ENCODE results near the gene PSG7.
"Not testable (repeated sequence)": the region's sequence is repeated elsewhere in the genome, so short reads cannot be mapped to it uniquely, and the experiment has no call there.

The PSG7 gene

DNA sequence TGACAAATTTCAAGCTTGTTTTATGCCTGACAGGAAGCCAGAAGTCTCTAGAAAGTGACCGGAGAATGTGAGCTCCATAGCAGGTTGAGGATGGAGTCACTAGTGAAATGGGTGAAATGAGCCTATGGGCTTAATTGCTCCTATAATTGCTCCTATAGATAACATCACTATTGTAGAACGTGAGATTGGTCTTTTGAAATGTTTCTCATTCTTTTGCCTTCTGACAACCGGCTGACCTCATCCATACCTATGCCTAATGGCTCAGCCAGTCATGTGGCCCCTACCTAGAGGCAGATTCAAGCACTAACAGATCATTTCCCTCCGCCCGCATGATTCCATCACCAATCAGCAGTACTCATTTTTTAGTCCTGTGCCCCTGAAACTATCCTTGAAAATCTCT, 23.5 kb downstream of the PSG7 start:
- DNase-seq = not testable (repeated sequence)

DNA sequence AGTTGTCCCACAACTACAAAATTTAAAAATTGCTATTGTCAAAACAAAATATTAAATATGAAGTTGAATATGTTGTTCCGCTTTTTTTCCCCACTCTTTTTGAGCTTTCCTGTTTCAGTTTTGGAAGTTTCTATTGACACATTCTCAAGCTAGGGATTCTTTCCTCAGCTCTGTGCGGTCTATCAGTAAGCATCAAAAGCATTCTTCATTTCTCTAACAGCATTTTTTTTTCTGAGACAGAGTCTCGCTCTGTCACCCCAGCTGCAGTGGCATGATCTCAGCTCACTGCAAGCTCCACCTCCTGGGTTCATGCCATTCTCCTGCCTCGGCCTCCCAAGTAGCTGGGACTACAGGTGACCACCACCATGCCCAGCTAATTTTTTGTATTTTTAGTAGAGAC, 24.1 kb downstream of the PSG7 start:
- DNase-seq = not testable (repeated sequence)

GRCh38 chr19:42911731-42912130, 25.3 kb downstream of the PSG7 start:
- DNase-seq = not testable (repeated sequence)

DNA sequence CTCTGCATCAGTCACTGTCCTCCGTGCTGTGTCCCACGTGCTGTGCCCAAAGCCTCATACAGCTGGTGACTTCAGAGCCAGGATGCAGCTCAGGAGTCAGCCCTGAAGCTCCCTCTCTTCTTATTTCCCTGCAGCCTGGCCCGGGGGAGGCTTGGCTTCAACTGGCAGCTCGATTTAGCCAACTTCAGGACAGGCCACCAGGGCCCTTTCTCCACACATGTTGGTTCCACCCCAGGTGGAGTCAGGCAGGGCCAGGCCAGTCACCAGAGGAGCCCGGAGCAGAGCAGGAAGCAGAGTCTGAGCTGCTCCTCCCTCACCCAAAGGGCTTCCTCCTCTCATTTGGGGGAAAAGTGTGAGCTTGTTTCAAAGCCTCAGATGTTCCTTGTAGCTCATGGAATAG, 30.8 kb downstream of the PSG7 start:
- DNase-seq = not testable (repeated sequence)

DNA sequence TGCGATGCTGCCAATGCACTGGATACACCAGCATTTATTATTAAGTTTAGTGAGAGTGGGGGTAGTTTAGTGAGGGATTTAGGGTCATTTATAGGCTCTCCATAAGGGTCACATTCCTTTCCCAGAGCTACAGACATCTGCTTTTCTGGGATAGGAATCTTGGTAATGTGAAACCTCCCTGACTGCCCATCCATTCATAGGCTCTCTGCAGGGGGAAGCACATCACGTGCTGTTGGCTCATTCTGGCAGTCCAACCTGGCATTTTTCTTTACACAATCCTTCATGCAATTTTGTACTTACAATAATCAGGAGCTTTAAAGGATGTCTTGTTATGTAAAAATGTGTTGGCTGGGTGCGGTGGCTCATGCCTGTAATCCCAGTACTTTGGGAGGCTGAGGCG, 36.4 kb downstream of the PSG7 start:
- peak; percentile 25 for DNase-seq

GRCh38 chr19:42899674-42900073, 37.3 kb downstream of the PSG7 start:
- DNase-seq = not testable (repeated sequence)

GRCh38 chr19:42899110-42899509, 37.9 kb downstream of the PSG7 start:
- not testable (repeated sequence) for DNase-seq

DNA sequence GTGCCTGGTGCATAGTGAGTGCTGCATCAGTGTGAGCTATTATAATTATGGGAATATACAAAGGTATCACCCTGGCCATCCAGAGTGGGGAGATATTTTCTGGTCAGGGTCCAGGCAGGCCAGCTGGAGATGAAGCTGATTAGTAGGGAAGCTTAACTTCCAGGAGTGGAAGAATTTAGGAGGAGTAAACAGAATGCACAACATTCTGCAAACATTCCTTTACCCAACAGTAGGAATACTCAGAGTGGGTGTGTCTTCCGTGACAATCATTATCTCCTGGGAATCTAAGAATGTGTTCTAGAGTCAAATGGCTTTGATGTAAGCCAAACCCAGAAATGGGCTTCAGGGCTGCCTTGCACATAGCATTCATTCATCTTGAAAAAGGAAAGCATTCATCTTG, 38.4 kb downstream of the PSG7 start:
- not testable (repeated sequence) for DNase-seq

GRCh38 chr19:42897729-42898128, 39.3 kb downstream of the PSG7 start:
- DNase-seq = not testable (repeated sequence)

GRCh38 chr19:42890446-42890845, 46.6 kb downstream of the PSG7 start:
- not testable (repeated sequence) for DNase-seq

DNA sequence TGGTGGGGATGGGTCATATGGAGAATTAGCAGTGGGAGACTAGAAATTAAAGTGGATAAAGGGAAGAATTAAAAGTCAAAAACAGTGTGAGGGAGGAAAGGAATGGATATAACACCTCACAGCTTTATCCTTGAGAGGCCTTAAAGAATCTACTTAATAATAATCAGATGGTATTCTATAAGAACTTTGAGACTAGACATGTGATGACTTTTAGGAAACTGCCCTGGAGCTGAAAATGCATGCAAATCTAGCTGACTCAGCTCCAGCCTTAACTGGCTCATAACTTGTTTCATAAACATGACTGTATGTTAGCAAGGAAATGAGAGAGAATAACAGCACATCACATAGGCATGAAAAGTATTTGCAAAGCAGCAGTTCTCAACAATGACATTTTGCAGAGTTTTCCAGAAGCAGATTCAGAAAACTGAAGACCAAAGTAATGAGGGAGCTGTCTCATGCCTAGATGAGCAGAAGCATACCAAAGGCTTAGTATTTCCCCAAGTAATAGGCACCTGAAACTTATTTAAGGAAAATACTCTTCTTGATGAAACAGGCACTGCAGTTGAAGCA, 49.0 kb downstream of the PSG7 start:
- not testable (repeated sequence) for DNase-seq

DNA sequence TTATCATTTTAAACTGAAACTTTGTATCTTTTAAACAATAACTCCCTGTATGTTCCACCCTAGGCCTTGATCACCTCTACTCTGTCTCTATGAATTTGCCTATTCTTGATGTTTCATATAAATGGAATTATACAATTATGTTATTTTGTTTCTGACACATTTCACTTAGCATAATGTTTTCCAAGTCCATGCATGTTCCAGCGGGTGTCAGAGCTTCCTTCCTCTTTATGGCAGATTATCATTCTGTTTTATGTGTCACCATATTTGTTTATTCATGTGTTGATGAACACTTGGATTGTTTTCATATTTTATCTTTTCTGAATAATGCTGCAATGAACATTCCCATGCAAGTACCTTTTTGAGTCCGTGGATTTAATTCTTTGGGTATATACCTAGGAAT, 54.3 kb downstream of the PSG7 start:
- not testable (repeated sequence) for DNase-seq

GRCh38 chr19:42882010-42882409, 55.0 kb downstream of the PSG7 start:
- DNase-seq = not testable (repeated sequence)

GRCh38 chr19:42881279-42881678, 55.7 kb downstream of the PSG7 start:
- DNase-seq = not testable (repeated sequence)

GRCh38 chr19:42880621-42881020, 56.4 kb downstream of the PSG7 start:
- not testable (repeated sequence) for DNase-seq

GRCh38 chr19:42879613-42880012, 57.4 kb downstream of the PSG7 start, which contains the start of gene PSG1:
Gene PSG1 (minus strand): TSS chr19:42879713. CDS start chr19:42879581, 132 bp downstream.
- DNase-seq = no peak

DNA sequence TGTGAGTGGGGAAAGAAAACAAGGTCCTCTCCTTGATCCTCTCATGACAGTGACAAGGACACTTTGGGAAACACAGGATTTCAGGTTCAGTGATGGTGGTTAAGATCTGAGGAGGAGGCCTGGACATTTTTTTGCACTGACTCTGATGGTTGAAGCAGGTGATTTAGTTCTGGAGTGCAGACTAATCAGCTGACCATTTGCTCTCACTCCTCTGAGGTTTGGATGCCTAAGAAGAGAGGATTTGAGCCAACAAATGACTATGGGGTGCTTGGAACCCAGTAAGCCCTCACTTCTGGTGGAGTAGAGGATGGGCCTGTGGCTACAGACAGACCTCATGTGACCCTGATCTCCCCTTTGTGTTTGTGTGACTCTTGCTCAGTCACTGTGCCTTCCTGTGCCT, 60.4 kb downstream of the PSG7 start:
- DNase-seq = peak; percentile 55

DNA sequence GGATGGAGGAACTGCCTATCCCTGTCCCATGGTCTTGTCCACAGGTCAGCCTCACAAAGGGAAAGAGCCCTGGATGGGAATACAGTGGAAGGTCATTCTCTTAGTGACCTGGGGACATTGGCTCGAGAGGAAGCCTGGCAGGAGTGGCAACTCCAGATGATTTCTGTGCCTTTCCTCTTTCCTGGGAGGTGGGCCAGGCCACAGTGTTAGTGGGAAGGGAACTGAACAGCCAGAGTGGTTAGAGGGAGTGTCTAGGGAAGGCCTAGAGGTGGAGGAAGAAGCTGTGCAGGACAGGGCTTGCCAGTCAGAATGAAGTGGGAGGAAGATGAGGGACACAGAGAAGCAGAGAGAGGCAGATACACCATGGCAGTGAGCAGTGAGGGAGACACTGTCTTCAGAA, 61.1 kb downstream of the PSG7 start:
- peak; percentile 15 for DNase-seq

GRCh38 chr19:42874901-42875813, 61.9 kb downstream of the PSG7 start:
- DNase-seq = peak; percentile 70

DNA sequence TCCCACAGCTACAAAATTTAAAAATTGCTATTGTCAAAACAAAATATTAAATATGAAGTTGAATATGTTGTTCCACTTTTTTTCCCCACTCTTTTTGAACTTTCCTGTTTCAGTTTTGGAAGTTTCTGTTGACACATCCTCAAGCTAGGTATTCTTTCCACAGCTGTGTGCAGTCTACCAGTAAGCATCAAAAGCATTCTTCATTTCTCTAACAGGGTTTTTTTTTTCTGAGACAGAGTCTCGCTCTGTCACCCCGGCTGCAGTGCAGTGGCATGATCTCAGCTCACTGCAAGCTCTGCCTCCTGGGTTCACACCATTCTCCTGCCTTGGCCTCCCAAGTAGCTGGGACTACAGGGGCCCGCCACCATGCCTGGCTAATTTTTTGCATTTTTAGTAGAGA, 62.9 kb downstream of the PSG7 start:
- not testable (repeated sequence) for DNase-seq

Measured in HCEC 1CT (cell line).